Measurements from ENCODE around the gene SRSF8. TPM values are rescaled to one million over a fixed set of nuclear protein-coding genes. Genes with fewer than 3 reads are reported as not detected.
"Not testable (repeated sequence)": the region's sequence is repeated elsewhere in the genome, so short reads cannot be mapped to it uniquely, and the experiment has no call there.

The SRSF8 gene
- total and polyA plus RNA-seq, 2 donors (not counting 3 experiments of a cell fraction or from before 2014, with no cell fraction given) = 21.9 to 31.3 TPM

- TF ChIP-seq MAX (IDR thresholded peaks at IDR 0.05; ENCODE audit: insufficient read depth, insufficient read length) (no peak), CTCF (IDR thresholded peaks at IDR 0.05; ENCODE audit: extremely low read depth in 1 of 2, insufficient read depth in 1 of 2, low read depth in 1 of 2, low read length in 2 of 2) (no peak), JUN (IDR thresholded peaks at IDR 0.05; ENCODE audit: borderline replicate concordance, insufficient read depth, insufficient read length, low read depth) (no peak), POLR2A (IDR thresholded peaks at IDR 0.05; ENCODE audit: low read depth, low read length) (no peak)
- DNase-seq (ENCODE audit: low read depth, low spot score) (no peak), FAIRE-seq (no peak)
- Histone ChIP-seq H4K20me1 (replicated peaks; ENCODE audit: control insufficient read depth, extremely low read depth, insufficient read depth, low read length) (no peaks in the 10 kb centered on the region), H3K4me2 (ENCODE audit: insufficient read depth, low read length) (no peak within 1 kb of the TSS), H3K4me1 (ENCODE audit: control insufficient read depth, extremely low read depth, insufficient read depth, low read length) (no peaks in the 10 kb centered on the region), H3K4me3 (replicated peaks in 1 of 3; ENCODE audit: insufficient read depth in 1 of 3, low read depth in 1 of 3, low read length in 3 of 3) (no peak within 1 kb of the TSS), H3K9ac (replicated peaks; ENCODE audit: extremely low read depth, insufficient read depth, low read length) (no peak within 1 kb of the TSS), H3K27ac (ENCODE audit: insufficient read depth, low read depth, low read length) (no peak within 1 kb of the TSS), H3K79me2 (ENCODE audit: control insufficient read depth, insufficient read depth, low read length) (no peaks in the 10 kb centered on the region), H3K27me3 (ENCODE audit: control insufficient read depth in 2 of 2, insufficient read depth in 2 of 2, low read length in 2 of 2) (no peaks in the 10 kb centered on the region), H3K9me3 (replicated peaks; ENCODE audit: control insufficient read depth, insufficient read depth, low read length) (no peaks in the 10 kb centered on the region), H3K36me3 (ENCODE audit: control insufficient read depth in 2 of 2, extremely low read depth in 1 of 2, insufficient read depth in 2 of 2, low read length in 2 of 2) (no peaks in the 10 kb centered on the region), H3K9me1 (replicated peaks; ENCODE audit: control insufficient read depth, extremely low read depth, insufficient read depth, low read length) (no peaks in the 10 kb centered on the region), H2AFZ (ENCODE audit: low read depth, low read length) (no peak within 1 kb of the TSS)
- intact Hi-C loops (cut with micrococcal nuclease) = no loop called here
- ChIA-PET POLR2A (no interaction called here), CTCF (no interaction called here)
- dilution Hi-C loops (cut with MboI; ENCODE audit: extremely low pct_ligation_motif_present, low sequenced_read_pairs) = no loop called here
- BruUV-seq (replicated peaks) = no TSS peak
These were observed 41.8 kb upstream of the SRSF8 start, which contains the start of gene KDM4E for GRCh38 chr11:95024958-95025357. Gene KDM4E, plus strand, starts transcription at chr11:95025258. Its CDS starts 300 bp downstream, at chr11:95025558.

- FAIRE-seq; dilution Hi-C loops (cut with MboI; ENCODE audit: extremely low pct_ligation_motif_present, low sequenced_read_pairs): not testable (repeated sequence)
These were observed 41.1 kb upstream of the SRSF8 start for GRCh38 chr11:95025594-95025993.

More at GRCh38 chr11:95025594-95025993, 41.1 kb upstream of the SRSF8 start:
- H3K9me3 ChIP-seq (replicated peaks; ENCODE audit: control insufficient read depth, insufficient read depth, low read length); H3K36me3 ChIP-seq (ENCODE audit: control insufficient read depth in 2 of 2, extremely low read depth in 1 of 2, insufficient read depth in 2 of 2, low read length in 2 of 2); H4K20me1 ChIP-seq (replicated peaks; ENCODE audit: control insufficient read depth, extremely low read depth, insufficient read depth, low read length); H3K4me2 ChIP-seq (ENCODE audit: insufficient read depth, low read length); H3K4me3 ChIP-seq (replicated peaks in 1 of 3; ENCODE audit: insufficient read depth in 1 of 3, low read depth in 1 of 3, low read length in 3 of 3); CTCF ChIA-PET; H3K27ac ChIP-seq (ENCODE audit: insufficient read depth, low read depth, low read length); POLR2A ChIA-PET; BruUV-seq (replicated peaks); H3K9ac ChIP-seq (replicated peaks; ENCODE audit: extremely low read depth, insufficient read depth, low read length); H3K27me3 ChIP-seq (ENCODE audit: control insufficient read depth in 2 of 2, insufficient read depth in 2 of 2, low read length in 2 of 2); H3K9me1 ChIP-seq (replicated peaks; ENCODE audit: control insufficient read depth, extremely low read depth, insufficient read depth, low read length); DNase-seq (ENCODE audit: low read depth, low spot score); H2AFZ ChIP-seq (ENCODE audit: low read depth, low read length); intact Hi-C loops (cut with micrococcal nuclease); H3K4me1 ChIP-seq (ENCODE audit: control insufficient read depth, extremely low read depth, insufficient read depth, low read length); H3K79me2 ChIP-seq (ENCODE audit: control insufficient read depth, insufficient read depth, low read length): not testable (repeated sequence)
